Caco-2 (cell line): ENCODE results near the gene CNTN1. TPM values are rescaled to one million over a fixed set of nuclear protein-coding genes. Genes with fewer than 3 reads are reported as not detected.

Source experiments
- BruUV-seq: library from RNA; stranded (reverse); fragments of 400-500 nt; replicated peaks from 2 replicates; lab custom pipeline; 2021; lab: Mats Ljungman, UMichigan
- CTCF ChIA-PET: fragments of 300-600 bp; sonication (Branson Sonifier 250); formaldehyde crosslinking; loops from one replicate; lab custom pipeline; 2022; ENCODE audit warnings: antibody characterized with exemption; lab: Charles Lee
- POLR2A ChIA-PET: fragments of 300-600 bp; sonication (Branson Sonifier 250); formaldehyde crosslinking; loops from one replicate; lab custom pipeline; 2022; ENCODE audit warnings: antibody characterized with exemption; lab: Charles Lee
- DNase-seq, 2 experiments: peaks; one replicate each; pipeline versions ENCODE4 v3.0.0 to v3.0.0-alpha.2; 2020 to 2022
- H3K27me3 ChIP-seq: replicated peaks from 2 replicates; pipeline ENCODE4 v1.6.0; 2011; ENCODE audit warnings: low read length; ENCODE audit not compliant: control insufficient read depth, insufficient read depth
- H3K36me3 ChIP-seq: 2 replicates; pipeline ENCODE4 v1.5.1; 2011; ENCODE audit warnings: low read length; ENCODE audit not compliant: control insufficient read depth, insufficient read depth
- H3K4me1 ChIP-seq: fragments of 250-450 bp; sonication (Bioruptor Pico); 2 replicates; pipeline ENCODE4 v1.5.1; 2020; ENCODE audit warnings: mild to moderate bottlenecking
- H3K4me3 ChIP-seq: 2 replicates; pipeline ENCODE4 v1.5.1; 2011; ENCODE audit warnings: low read depth, mild to moderate bottlenecking, control low read depth, low read length
- H3K9me3 ChIP-seq: fragments of 250-450 bp; sonication (Bioruptor Pico); 2 replicates; pipeline ENCODE4 v1.5.1; 2020; ENCODE audit warnings: mild to moderate bottlenecking, moderate library complexity
- H3K27ac Mint-ChIP-seq: one replicate; pipeline ENCODE4 v1.8.0; 2022; ENCODE audit warnings: mixed read lengths; ENCODE audit not compliant: unreplicated experiment
- H3K27me3 Mint-ChIP-seq: one replicate; pipeline ENCODE4 v1.8.0; 2022; ENCODE audit warnings: mixed read lengths; ENCODE audit not compliant: insufficient read depth, unreplicated experiment
- H3K36me3 Mint-ChIP-seq: one replicate; pipeline ENCODE4 v1.8.0; 2022; ENCODE audit warnings: mild to moderate bottlenecking, mixed read lengths; ENCODE audit not compliant: insufficient read depth, unreplicated experiment
- H3K4me1 Mint-ChIP-seq: one replicate; pipeline ENCODE4 v1.8.0; 2022; ENCODE audit warnings: low read depth, mixed read lengths; ENCODE audit not compliant: unreplicated experiment
- H3K4me3 Mint-ChIP-seq: one replicate; pipeline ENCODE4 v1.8.0; 2022; ENCODE audit warnings: mild to moderate bottlenecking, moderate library complexity, mixed read lengths; ENCODE audit not compliant: unreplicated experiment
- H3K9me3 Mint-ChIP-seq: one replicate; pipeline ENCODE4 v1.8.0; 2022; ENCODE audit warnings: mixed read lengths; ENCODE audit not compliant: unreplicated experiment
- CTCF ChIP-seq, 2 experiments: fragments of 200-600 bp in 1 of 2; IDR thresholded peaks; 1 replicate in 1 of 2; 2 replicates in 1 of 2; pipeline versions ENCODE4 v1.5.1 to v1.8.0; 2011 to 2022; ENCODE audit warnings: antibody characterized with exemption in 1 of 2, control low read depth in 1 of 2, inconsistent platforms in 1 of 2, low read depth in 1 of 2, low read length in 1 of 2, mild to moderate bottlenecking in 1 of 2, moderate library complexity in 1 of 2; ENCODE audit not compliant: insufficient read depth in 1 of 2, severe bottlenecking in 1 of 2, unreplicated experiment in 1 of 2
- intact Hi-C: fragments of 100-400 bp; cut with micrococcal nuclease; formaldehyde crosslinking; loops from one replicate; pipeline ENCODE4 v1.10.0; 2022; ENCODE audit not compliant: unreplicated experiment
- total RNA-seq: library from RNA; stranded (reverse); gene quantifications from 2 replicates; pipeline ENCODE4 v1.2.3, GENCODE V29; 2022

CNTN1 gene
- total RNA-seq, 1 experiment from 2014 or later: not detected

GRCh38 chr12:40825156-40825555 lies 132.9 kb downstream of the CNTN1 start:
- H3K27me3 ChIP-seq: no peaks in the 10 kb centered on the region; the same call in 1 of the 2 replicates
- no peak overlapping the region for H3K4me3 Mint-ChIP-seq
- no peaks in the 10 kb centered on the region for H3K36me3 ChIP-seq
- no peaks in the 10 kb centered on the region for H3K36me3 Mint-ChIP-seq
- no peak overlapping the region for H3K4me3 ChIP-seq
- no peaks in the 10 kb centered on the region for H3K9me3 Mint-ChIP-seq
- no peaks in the 10 kb centered on the region for H3K9me3 ChIP-seq
- H3K4me1 Mint-ChIP-seq: no peaks in the 10 kb centered on the region
- intact Hi-C loops: no loop called here
- CTCF ChIA-PET: no interaction called here
- no peak for TF ChIP-seq CTCF (IDR thresholded peaks at IDR 0.05; ENCODE audit: insufficient read depth in 1 of 2, low read depth in 1 of 2, low read length in 1 of 2, severe bottlenecking in 1 of 2, unreplicated experiment in 1 of 2)
- DNase-seq: no peak
- BruUV-seq: no TSS peak
- no peak overlapping the region for H3K27ac Mint-ChIP-seq
- no peaks in the 10 kb centered on the region for H3K27me3 Mint-ChIP-seq
- POLR2A ChIA-PET: no interaction called here
- H3K4me1 ChIP-seq: no peaks in the 10 kb centered on the region

GRCh38 chr12:40827683-40828592 lies 135.7 kb downstream of the CNTN1 start:
- no peak overlapping the region for H3K4me3 Mint-ChIP-seq
- Histone ChIP-seq H3K36me3 (no peaks in the 10 kb centered on the region), H3K4me1 (no peaks in the 10 kb centered on the region), H3K4me3 (no peak overlapping the region), H3K9me3 (no peaks in the 10 kb centered on the region), H3K27me3 (no peaks in the 10 kb centered on the region; the same call in 1 of the 2 replicates)
- no peak for DNase-seq
- ChIA-PET POLR2A (no interaction called here), CTCF (no interaction called here)
- no peaks in the 10 kb centered on the region for H3K9me3 Mint-ChIP-seq
- TF ChIP-seq CTCF (IDR thresholded peaks at IDR 0.05; ENCODE audit: insufficient read depth in 1 of 2, low read depth in 1 of 2, low read length in 1 of 2, severe bottlenecking in 1 of 2, unreplicated experiment in 1 of 2): no peak
- no peaks in the 10 kb centered on the region for H3K36me3 Mint-ChIP-seq
- H3K27ac Mint-ChIP-seq: no peak overlapping the region
- H3K27me3 Mint-ChIP-seq: no peaks in the 10 kb centered on the region
- BruUV-seq: no TSS peak
- no peaks in the 10 kb centered on the region for H3K4me1 Mint-ChIP-seq
- intact Hi-C loops: no loop called here

GRCh38 chr12:40828593-40828990 lies 136.4 kb downstream of the CNTN1 start:
- BruUV-seq: no TSS peak
- no peaks in the 10 kb centered on the region for H3K4me1 Mint-ChIP-seq
- H3K27ac Mint-ChIP-seq: no peak overlapping the region
- intact Hi-C loops: no loop called here
- no peak overlapping the region for H3K4me3 Mint-ChIP-seq
- H3K36me3 Mint-ChIP-seq: no peaks in the 10 kb centered on the region
- Histone ChIP-seq H3K27me3 (no peaks in the 10 kb centered on the region; the same call in 1 of the 2 replicates), H3K36me3 (no peaks in the 10 kb centered on the region), H3K4me1 (no peaks in the 10 kb centered on the region), H3K4me3 (no peak overlapping the region), H3K9me3 (no peaks in the 10 kb centered on the region)
- no peaks in the 10 kb centered on the region for H3K27me3 Mint-ChIP-seq
- ChIA-PET CTCF (no interaction called here), POLR2A (no interaction called here)
- DNase-seq: no peak
- no peaks in the 10 kb centered on the region for H3K9me3 Mint-ChIP-seq
- no peak for TF ChIP-seq CTCF (IDR thresholded peaks at IDR 0.05; ENCODE audit: insufficient read depth in 1 of 2, low read depth in 1 of 2, low read length in 1 of 2, severe bottlenecking in 1 of 2, unreplicated experiment in 1 of 2)
